HG03095 (cell line): Measurements from ENCODE around the gene NHLRC1.
"Not testable (repeated sequence)": the region's sequence is repeated elsewhere in the genome, so short reads cannot be mapped to it uniquely, and the experiment has no call there.

Source experiments
- ATAC-seq: cut with Tn5 transposase; IDR thresholded peaks from one replicate; pipeline ENCODE4 v1.9.1; 2021; ENCODE audit warnings: moderate library complexity; ENCODE audit not compliant: unreplicated experiment

NHLRC1 gene

DNA sequence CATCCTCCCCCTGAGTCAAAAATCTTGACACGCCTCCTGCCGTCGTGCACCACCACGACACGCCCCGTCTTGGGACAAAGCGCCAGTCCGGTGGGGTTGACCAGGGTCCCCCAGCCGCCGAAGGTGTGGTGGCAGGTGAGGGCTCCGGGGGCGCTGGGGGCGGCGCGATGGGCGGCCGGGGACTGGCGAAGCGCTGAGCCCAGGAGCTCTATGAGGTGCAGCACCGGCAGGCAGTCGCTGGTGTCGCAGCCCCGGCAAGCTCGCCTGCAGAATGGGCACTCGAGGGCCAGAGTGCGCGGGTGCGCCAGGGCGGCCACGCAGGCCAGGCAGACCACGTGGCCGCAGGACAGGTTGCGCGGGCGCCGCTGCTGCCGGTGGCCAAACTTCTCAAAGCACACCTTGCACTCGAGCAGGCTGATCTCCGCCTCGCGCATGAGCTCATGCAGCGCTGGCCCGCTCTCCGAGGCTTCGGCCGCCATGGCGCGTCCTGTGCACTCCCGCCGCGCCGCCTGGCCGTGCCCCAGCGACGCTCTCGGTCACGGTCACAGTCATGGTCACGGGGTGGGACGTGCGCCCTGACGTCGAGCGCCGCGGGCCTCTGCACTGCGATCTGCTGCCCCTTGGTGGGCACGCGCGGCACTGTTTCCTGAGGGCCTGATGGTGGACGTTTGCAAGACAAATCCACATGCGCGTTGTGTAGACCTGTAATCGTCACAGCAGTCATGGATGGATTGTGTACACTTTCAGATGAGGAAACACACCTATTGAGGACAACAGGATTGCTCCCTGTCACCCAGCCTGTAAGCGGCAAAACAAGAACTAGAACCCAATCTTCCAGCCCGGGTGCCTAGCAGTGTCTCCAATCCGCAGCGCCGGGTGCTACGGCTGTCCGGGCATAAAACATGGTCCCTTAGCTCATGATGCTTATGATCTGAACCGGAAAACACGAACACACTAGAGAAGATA, at the start of gene NHLRC1:
NHLRC1 (minus strand) TSS at position 550 of the 966 bp plus-strand sequence; CDS start at position 479, 71 bp downstream.
- ATAC-seq, result peak; percentile 99

GRCh38 chr6:18171871-18172270, 49.4 kb upstream of the NHLRC1 start:
- ATAC-seq, result no peak

DNA sequence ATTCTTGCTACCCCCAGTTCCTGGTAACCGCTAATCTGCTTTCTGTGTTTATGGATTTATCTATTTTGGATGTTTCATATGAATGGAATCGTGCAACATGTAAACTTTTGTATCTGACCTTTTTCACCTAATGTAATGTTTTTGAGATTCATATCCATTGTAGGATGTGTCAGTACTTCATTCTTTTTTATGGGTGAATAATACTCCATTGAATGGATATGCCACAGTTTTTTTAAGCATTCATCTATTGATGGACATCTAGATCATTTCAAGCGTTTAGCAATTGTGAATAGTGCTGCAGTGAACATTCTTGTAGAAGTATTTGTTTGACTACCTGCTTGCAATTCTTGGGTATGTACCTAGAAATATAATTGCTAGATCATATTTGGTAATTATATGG, 45.8 kb upstream of the NHLRC1 start:
- ATAC-seq, result no peak

DNA sequence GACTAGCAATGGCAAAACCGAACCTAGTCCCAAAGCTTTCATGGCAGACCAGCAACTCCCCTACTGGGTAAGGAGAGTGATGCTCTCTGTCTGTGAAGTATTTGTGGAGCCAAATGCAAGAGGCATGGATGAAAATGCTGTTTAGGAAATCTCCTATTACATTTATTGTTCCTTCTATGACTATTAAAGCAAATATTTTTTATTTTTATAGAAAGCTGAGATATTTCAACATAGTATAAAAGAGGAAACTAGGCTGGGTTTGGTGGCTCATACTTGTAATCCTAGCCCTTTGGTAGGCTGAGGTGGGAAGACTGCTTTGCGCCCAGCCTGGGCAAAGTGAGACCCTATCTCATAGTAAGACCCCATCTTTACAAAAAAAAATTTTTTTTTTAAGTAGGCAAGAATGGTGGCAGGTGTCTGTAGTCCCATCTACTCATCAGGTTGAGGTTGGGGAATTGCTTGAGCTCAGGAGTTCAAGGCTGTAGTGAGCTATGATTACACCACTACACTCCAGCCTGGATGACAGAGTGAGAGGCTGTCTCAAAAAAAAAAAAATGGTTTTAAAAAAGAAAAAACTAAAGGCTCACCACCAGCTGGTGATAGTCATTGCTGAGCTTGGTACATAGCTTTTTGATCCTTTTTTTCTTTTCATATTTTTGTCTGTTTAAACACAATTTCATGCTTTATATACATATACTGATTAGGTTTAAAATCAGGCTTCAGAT, 44.0 kb upstream of the NHLRC1 start:
- no peak for ATAC-seq

DNA sequence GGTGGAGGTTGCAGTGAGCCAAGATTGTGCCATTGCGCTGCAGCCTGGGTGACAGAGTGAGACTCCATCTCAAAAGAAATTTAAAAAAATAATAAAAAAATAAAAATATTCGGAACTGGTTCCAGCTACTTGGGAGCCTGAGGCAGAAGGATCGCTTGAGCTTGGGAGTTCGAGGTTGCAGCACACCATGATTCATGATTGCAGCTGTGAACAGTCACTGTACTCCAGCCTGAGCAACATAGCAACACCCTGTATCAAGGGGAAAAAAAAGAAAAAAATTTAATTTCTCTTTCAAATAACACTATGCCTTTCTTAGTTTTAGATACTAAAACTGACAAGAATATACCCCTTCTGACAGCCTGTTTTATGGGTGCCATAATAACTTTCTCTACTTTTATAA, 43.3 kb upstream of the NHLRC1 start:
- ATAC-seq, result no peak

DNA sequence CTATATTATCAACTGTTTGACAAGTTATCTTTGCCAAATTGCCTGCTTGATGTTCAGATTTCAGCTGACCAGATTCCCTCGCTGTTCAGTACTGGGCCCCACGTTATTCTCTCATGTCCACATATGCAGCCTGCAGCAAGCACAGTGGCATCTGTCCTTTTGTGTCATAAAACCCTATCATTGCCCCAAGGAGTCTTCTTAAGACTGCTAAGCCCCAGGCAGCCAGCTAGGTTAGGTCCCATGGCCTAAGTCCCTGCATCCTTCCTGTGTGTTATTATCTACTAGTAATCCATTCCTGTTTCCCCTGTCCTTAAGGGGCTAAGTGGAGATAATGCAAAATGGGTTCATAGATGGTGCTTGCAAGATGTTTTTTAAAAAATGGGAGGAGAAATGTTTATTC, 39.9 kb upstream of the NHLRC1 start:
- ATAC-seq, result no peak

DNA sequence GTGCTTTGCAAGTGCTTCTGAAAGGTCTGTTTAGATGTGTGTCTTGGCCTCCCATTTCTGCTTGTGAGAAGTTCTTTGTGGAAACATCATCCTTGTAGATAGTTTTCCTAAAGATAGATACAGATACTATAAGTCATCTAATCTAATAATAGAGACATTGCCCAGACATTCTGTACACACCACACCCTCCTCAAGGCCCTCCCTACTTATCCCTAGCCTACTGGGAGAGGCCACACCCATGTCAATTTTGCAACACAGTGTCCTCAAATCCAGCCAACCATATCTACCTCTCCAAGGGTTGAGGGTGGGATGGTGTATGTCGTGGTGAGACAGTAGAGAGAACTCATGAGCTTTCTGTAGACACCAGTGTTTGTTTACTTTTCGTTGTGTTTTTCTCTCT, 39.0 kb upstream of the NHLRC1 start:
- ATAC-seq, result no peak

- ATAC-seq, result no peak
Observed at GRCh38 chr6:18160911-18161310, 38.4 kb upstream of the NHLRC1 start.

- peak; percentile 40 for ATAC-seq
Observed at GRCh38 chr6:18155864-18156421, 33.5 kb upstream of the NHLRC1 start.

GRCh38 chr6:18155150-18155863, 32.8 kb upstream of the NHLRC1 start, which contains the start of gene KDM1B:
Gene KDM1B, plus strand, starts transcription at chr6:18155422. Its CDS starts 4,474 bp downstream, at chr6:18159896.
- peak; percentile 89 for ATAC-seq

DNA sequence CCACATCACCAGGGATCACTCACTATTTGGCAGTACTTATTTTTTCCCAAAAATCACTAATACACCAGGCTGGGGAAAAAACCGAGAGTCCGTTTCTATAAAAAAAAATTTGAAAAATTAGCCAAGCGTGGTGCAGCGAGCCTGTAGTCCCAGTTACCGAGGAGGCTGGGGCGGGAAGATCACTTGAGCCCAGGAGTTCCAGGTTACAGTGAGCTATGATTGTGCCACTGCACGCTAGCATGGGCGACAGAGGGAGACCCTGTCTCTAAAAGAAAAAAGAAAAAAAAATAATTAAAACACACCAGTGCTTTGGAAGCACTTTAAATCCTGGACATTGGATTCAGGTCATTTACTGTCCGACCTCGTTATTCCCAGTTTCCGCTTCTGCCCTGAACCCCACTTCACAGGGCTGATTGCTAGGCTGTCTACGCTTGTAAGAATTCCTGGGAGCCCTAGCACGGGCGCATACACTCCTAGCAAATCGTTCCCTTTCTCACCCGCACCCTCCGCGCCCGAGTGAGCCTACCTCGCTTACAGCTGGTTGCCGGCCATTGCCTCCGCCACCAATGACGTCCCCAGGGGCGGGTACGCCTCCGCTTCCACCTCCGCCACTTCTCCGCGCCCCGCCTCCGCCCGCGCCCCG, 32.2 kb upstream of the NHLRC1 start, which contains the start of gene TPMT:
TPMT (minus strand) TSS at position 571 of the 643 bp plus-strand sequence. CDS start 5,950 bp downstream, outside the sequence.
- peak; percentile 47 for ATAC-seq

GRCh38 chr6:18153311-18153703, 30.8 kb upstream of the NHLRC1 start:
- no peak for ATAC-seq

GRCh38 chr6:18151801-18152200, 29.3 kb upstream of the NHLRC1 start:
- no peak for ATAC-seq

DNA sequence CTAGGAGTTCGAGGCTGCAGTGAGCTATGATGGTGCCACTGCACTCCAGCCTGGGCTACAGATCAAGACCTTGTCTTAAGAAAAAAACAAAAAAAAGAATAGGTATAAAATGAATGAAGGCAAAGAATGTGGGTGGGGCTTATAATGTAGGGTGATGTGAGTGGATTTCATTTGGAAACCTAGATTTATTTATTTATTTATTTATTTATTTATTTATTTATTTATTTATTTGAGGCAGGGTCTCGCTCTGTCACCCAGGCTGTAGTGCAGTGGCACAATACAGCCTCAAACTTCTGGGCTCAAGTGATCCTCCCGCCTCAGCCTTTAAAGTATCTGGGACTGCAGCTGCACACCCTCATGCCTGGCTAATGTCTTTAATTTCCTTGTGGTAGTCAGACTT, 28.9 kb upstream of the NHLRC1 start:
- not testable (repeated sequence) for ATAC-seq

- no peak for ATAC-seq
Observed at GRCh38 chr6:18148304-18149025, 26.0 kb upstream of the NHLRC1 start.

GRCh38 chr6:18147616-18148015, 25.1 kb upstream of the NHLRC1 start:
- no peak for ATAC-seq

- ATAC-seq, result no peak
Observed at GRCh38 chr6:18147160-18147559, 24.7 kb upstream of the NHLRC1 start.

- no peak for ATAC-seq
Observed at GRCh38 chr6:18142591-18142861, 20.0 kb upstream of the NHLRC1 start.

DNA sequence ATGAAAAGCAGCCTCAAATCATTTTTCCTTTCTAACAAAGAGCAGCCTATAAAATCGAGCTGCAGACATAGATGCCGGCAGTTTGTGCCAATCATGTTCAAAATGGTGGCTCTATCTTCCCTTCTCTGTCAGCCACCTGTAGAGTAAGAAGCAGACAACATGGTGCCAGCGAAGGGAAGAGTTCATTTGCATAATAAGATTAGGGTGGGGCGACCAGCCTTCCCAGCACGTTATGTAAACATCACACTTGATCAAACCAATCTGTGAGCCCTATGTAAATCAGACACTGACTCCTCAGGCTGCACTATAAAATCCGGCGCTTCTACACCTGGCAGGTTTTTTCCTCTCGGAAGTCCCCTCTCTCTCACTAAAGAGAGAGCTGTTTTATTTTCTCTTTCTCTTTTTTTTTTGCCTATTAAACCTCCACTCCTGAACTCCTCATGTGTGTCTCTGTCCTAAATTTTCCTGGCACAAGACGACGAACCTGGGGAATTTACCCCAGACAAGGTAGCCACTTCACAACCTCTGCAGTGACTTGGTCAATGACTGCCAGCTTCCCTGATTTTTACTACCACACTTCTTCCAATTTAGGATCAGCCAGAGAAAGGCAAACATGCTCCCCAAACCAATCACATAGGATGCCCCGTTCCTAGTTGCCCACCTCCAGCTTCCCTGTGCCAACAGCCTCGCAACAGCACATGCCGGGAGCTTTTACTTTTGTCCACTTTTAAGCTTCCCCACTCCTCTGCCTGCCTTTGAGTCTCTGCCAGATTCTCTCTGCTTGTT, 19.5 kb upstream of the NHLRC1 start:
- ATAC-seq, result no peak
